Ovary (tissue), 3 donors: Measurements from ENCODE around the gene FARSB.

Experiments
- CTCF ChIP-seq, 3 donors: fragments of 450-650 bp in 2 of 3; fragments of 200-600 bp in 1 of 3; IDR thresholded peaks; one replicate each; pipeline versions ENCODE4 v1.5.1 to v1.8.0; 2016 to 2022; ENCODE audit warnings: antibody characterized with exemption in 3 of 3, mild to moderate bottlenecking in 1 of 3
- EP300 ChIP-seq: sonication (generic); formaldehyde crosslinking; IDR thresholded peaks from one replicate; pipeline ENCODE4 v1.6.1; 2017; ENCODE audit warnings: antibody characterized with exemption
- POLR2A ChIP-seq: fragments of 450-650 bp; IDR thresholded peaks from one replicate; pipeline ENCODE4 v1.6.1; 2017; ENCODE audit warnings: antibody characterized with exemption, mild to moderate bottlenecking, moderate library complexity
- donor health status: DM: no; HTN: no; CAD: no.

- TF ChIP-seq POLR2A: no peak
- no peak for TF ChIP-seq CTCF (IDR thresholded peaks at IDR 0.05)
- no peak for TF ChIP-seq EP300
These were observed 45.3 kb upstream of the FARSB start for GRCh38 chr2:222701233-222701632.
